NAMALWA (cell line): Measurements from ENCODE around the gene PDP2.

ENCODE experiments used
- DNase-seq: peaks from one replicate; pipeline ENCODE4 v3.0.0-alpha.2; 2015; ENCODE audit warnings: low spot score

Gene PDP2

DNA sequence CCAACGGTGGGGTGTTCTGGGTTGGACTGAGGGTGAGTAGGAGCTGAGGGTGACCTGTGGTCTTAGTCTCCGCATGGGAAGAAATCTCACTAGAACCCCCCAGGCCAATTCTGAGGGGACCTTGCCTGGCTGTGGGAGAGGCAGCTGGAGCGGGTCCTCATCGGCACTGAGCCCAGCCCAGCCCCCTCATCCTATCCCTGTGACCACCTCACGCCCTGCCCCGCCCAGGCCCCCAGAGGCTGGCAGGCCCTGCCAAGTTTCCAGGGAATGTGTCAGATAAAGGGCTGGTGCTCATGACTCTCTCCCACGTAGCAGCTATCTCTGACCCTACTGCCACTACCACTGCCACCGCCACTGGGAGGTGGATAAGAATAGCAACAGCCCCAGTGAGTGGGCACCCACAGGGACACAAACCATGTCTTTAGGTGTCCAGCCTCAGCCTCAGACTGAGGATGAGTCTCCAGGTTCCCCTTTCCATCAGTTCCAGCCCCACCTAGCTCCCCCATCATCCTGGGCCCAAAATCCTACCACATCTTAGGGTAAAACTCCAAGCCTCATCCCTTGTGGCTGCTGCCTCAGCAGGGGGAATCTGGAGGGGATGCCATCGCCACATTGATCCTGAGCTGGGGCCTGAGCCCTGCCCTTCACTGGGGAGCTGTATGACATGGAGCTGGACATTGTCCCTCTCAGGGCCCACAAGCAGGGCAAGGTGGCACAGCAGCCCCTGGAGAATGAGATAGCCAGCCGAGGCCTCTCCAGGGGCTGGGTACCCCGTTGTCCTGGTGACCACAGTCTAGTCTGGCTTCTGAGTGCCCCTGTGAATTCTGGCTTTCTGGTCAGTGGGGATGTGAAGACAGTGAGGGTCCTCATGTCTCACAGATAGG lies 23.5 kb downstream of the PDP2 start:
- no peak for DNase-seq

DNA sequence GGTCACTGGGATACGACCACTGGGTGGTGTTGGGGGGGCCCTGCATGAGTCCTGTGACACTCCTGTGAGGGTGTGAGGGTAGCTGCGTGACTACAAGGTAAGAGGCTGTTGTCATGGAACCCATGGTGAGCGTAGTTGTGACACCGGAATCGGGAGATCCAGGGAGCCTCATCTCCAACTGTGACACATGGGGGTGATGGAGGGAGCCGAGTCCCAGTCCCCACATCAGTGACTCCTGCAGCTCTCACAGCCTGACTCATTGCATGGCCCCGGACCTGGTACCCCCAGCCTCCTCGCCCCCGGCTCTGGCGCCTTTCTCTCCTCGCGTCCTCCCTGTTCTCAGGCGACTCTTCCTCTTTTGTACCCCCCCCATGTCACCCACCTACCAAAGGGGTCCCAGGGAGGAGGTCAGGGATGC lies 24.1 kb downstream of the PDP2 start:
- DNase-seq: no peak

DNA sequence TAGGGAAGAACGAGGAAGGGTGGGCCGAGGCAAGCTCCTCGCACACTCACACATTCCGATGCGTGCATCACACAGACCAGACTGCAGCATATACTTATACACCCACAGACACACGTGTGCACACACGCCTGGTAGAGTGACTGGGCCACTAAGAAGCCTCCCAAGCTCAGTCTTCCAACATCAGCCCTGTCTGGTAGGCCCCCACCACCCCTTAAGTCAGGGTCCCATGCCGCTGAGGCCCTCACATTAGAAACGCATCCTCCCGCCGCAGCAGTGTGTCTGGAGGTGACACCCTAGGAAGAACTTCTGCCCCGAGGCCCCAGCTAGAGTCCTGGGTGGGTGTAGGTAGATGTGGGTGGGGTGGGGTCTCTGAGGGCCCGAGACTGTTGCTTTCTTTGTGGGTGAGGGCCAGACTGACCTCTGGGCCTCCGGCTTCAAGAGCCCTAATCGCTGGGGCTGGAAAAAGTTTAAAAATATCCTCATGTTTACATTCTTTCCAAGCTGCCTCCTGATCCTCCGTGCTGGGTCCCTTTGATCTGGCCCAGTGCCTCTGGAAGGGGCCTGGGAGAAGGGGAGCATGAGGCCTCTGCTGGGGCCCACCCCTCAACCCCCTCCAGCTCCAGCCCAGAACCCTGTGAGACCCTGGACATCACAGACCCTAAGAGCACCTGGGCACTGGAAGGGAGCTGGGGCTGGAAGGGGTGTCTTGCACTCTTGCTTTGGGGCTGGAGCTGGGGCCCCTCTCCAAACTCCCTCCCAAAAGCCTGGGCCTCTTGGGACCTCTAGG lies 24.7 kb downstream of the PDP2 start:
- DNase-seq: no peak

DNA sequence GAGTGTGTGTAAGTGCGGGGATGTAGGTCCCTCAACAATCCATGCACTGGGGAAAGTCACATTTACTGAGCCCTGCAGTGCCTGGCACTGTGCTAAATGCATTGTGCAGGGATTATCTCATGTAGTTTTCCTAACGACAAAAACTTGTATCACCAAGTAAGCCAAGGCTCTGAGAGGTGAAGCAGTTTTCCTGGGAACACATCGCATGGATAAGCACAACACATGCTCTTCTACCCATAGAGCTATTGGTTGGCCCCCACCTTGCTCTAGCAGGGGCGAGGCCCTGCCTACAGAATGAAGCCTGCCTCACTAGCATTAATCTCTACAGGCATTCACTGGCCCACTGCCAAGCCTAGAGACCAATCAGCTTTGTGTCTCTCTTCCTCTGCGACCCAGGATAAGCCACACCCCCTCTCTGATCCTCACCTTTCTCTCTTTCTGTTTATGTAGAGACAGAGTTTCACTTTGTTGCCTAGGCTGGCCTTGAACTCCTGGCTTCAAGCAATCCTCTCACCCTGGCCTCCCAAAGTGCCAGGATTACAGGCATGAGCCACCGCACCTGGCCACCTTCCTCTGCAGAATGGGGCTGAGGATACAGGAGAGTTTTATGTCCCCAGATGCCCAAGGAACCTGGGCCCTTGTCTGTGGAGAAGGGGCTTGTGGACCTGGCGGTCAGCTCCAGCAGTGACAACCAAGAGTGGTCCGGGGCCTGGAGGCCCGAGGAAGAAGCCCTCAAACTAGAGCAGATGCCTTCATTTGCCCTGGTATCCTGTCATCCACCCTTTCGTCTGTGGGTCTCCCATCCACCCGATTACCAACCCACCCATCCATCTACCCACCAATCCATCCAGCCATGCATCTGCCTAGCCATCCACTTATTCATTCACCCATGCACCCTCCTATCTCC lies 25.6 kb downstream of the PDP2 start:
- DNase-seq: peak; percentile 51

DNA sequence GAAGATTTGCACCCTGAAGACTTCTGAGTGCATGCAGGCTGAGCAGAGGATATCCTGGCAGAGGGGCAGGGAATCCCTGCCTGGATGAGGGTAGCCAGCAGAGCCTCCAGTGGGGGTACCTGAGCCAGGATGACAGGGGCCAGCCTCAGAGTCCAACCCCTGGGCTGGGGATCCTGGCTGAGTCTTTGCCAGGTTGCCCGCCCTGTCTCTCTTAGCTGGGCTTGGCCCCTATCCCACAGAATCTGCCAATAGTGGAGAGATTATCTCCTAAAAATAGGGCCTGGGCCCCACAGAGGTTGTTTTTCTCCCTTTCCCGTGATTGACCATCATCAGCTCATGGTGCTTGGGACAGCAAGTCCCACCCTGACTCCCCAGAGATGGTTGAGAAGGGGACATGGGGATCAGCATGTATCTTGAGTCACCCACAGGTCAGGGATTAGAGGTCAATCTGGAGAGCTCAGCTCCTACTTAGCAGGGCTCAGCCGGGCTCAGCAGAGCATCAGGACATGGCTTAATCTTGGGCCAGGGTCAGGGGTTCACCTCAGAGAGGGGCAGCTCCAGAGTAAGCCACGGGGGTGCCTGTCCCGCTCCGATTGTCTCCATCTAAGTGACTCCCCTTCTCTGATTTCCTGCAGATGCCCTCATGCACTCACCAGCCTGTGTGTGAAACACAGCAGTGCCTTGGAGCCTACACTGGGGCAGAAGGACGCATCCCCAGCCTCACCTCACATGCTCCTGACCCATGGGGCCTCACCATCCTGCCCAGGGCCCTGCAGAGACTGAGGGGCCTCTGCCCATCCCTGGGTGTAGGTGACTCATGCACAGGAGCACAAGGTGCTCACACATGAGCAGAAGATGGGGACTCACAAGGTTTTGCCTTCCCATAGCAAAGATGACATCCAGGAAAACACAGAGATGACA lies 26.9 kb downstream of the PDP2 start:
- no peak for DNase-seq

DNA sequence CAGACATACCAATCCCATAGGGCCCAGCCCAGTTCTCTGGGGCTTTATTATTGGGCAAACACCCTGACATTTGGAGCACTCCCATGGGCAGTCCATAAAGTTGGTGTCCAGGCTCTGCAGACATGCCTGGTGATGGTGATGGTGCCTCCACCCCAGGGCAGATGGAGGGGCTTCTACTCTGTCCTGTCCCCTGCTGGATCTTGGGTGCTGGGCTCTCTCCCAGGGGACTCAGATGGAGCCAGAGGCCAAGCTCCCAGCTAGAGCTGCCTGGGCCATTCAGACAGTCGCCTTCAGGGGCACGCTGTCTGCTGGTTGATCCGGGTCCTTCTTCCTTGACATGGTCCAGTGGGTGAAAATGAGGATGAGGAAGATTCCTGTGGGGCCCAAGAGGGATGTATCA lies 27.8 kb downstream of the PDP2 start:
- no peak for DNase-seq

DNA sequence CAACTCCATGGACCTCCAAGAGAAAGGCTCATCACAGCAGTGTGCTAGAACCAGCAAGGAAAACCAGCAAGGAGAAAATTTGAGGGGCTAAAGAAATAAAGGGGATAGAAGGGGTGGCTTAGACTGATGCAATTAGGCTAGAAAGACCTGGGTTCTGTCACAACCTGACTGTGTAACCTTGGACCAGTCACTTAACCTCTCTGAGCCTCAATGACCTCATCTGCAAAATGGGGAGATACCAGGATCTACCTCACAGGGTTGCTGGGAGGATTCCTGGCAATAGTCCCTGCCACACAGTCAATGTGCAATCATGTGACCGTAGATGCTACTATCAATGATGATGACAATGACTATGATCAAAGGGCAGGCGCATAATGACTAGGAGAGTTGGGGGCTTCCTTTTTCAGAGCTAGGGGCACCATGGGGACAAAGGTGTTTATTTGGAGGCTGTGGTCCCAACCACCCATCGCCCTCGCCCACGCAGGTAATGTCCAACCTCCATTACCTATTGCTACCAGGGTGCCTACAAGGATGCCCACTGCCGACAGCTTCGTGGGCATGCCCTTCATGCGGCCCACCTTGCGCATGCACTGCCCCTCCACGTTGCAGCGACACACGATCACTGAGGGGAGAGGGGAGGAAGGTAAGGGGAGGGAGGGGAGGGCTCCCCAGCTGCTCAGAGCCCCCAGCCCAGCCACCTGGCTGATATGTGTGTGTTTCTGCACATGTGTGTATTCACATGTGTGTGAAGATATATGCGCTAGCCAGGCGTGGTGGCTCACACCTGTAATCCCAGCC lies 28.6 kb downstream of the PDP2 start:
- DNase-seq: no peak

DNA sequence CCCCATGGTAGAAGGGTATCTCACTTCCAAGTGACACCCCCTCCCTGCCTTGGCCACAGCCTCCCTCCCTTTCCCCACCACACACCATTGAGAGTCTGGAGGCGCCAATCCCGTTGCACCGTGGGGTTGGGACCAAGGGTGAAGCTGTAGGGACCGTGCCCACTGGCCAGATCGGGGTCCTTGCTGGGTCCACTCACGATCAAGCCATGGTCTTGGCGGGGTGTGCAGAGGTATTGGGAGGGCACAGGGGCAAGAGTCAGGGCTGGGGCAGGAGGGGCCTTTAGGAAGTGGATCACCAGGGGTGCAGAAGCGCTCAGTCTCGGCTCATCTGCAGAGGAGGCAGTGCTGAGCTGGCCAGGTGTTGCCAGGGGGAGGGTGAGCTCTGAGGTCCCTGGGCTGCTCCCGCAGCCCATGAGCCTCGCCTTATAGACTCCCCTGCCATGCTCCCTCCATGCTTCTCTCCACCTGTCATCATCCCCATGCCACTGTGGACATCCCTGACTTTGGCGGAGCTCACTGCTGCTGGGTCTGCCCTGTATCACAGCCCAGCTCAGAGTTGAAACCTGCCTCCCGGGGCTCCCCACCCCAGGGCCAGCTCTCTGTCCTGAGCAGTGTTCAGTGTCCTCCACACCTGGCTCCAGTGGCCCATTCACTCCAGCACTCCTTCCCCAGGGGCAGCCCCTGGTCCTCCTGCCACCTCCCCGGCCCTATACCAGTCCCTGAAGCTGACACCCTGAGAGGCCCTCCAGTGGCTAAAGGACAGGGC lies 30.0 kb downstream of the PDP2 start:
- no peak for DNase-seq

DNA sequence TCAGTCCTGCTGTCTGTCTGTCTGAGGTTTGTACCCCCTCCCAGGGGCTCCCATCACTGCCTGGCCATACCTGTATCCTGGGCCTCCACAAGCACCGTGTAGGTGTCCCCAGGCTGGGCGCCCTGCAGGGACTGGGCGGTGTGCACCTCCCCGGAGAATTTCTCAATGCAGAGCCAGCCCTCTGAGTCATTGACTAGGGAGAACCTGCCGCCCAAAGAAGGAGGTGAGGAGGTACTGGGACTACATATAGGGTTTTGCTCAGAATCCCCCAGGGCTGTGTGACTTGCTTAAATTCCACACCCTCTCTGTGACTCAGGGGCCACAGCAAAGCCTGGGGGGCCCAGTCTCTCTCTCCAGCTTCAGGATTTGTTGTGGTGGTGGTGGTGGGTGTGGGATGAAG lies 30.8 kb downstream of the PDP2 start:
- no peak for DNase-seq

DNA sequence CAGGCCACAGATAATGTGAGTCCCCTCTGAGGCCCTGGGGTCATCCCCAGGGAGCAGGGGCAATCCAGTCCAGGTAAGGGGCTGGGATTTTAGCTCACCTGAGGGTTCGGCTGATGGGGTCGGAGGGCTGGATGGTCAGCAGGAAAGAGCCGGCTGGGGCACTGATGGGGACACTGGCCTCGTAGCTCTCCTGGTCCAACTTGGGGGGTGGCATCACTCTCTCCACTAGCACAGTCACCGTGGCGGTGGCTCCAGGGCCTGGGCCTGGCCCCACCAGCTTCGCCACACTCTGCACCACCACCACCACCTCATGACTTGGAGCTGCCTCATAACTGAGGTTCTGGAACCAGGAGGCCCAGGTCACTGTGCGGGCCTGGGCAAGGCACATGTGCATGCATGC lies 31.5 kb downstream of the PDP2 start:
- no peak for DNase-seq

DNA sequence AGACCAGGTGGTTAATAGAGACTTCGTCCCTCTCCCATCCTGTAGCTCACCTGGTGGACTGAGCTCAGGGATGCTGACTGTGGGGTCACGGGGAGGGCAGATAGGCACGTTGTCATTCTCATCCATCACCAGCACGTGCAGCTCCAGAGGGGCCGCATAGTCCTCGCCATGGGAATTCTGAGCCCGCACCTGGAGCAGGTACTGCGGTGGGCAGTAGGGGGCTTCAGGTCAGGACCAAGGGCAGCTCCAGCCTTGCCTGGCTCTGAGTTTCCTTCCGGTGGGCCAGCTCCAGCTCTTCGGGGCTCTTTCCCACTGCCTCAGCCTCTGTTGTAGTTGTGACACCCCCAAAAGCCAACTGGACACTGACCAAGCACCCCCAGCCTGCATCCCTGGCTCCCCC lies 32.8 kb downstream of the PDP2 start:
- DNase-seq: no peak

DNA sequence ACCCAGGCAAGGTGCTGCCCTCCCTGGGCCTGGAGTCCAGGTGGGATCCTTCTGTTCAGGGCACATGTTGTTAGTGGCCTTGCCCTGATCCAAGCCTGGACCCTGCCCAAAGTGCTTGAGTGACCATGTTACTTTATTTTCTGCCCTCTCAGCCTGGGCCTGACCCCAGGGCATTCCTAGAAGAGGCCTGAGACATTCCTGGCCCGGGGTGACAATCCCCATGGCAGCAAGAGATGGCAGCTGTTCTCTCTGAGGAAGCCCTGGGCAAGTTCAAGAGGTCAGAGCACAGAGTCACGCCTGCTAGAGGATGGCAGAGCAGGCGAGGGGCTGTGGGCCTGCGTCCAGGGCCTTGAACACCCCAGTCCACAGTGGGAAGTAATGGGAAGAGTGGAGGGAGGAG lies 33.4 kb downstream of the PDP2 start:
- DNase-seq: no peak

DNA sequence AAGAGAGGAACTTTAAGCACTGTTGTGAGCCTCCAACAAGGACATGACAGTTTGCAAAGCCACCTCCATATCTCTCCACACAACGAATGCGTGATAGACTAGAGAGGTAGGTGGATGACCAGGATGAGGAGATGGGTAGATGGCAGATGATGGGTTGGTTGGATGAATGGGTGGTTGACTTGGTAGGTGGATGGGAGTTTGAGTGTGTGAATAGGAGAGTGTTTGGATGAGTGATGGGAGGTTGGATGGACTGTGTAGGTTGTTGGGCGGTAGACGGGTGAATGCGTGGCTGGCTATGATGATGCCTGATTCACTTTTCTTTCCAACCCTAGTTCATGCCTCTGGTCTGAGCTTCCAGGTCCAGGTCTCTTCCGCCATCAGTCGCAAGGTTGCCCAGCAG lies 34.2 kb downstream of the PDP2 start:
- no peak for DNase-seq

DNA sequence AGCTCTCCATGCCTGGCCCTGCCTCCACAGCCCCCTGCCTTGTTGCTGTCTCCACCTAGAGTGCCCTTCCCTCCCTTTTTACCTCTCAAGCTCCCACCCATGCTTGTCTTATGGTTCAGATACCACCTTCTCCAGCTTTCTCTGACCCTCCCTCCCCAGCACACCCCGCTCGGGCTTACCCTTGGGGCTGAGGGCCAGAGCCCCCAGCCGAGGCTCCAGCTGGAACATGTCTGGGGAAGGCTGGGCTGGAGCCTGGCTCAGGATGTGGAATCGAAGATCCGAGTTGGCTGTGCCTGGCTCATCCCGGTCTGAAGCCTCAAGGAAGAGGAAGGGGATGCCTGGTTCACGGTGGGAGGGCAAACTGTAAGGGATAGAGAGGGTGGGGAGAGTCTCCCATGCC lies 34.7 kb downstream of the PDP2 start:
- no peak for DNase-seq

DNA sequence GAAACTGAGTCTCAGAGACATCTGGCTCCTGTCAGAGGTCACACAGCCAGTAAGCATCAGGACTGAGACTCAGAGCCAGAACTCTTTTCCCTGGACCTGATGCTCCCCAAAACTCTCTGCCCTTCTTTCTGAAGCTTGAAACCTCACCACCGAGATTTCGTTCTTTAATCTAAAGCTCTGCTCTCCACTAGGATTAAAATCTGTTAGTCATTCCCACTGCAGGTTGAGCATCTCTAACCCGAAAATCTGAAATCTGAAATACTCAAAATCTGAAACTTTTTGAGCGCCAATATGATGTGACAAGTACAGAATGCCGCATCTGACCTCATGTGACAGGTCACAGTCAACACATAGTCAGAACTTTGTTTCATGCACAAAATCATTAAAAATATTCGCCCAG lies 36.2 kb downstream of the PDP2 start:
- no peak for DNase-seq

DNA sequence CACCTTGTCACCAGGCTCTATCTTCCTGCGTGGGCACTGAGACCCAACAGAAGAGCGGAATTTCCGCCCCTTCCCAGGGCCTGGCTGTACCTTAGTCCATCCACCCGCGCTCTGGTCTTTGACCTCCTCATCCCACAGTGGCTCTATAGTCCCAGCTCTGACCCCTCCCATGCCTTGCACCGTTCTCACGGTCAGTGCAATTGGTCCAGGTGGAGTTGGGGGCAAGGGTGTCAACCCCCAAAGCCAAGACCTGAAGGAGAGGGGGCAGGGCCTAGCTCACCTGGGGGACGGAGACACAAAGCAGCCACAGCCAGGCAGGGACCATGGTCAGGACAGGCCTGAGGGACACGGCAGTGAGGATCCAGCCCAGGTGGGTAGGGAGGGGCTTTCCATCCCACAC lies 37.4 kb downstream of the PDP2 start:
- no peak for DNase-seq

DNA sequence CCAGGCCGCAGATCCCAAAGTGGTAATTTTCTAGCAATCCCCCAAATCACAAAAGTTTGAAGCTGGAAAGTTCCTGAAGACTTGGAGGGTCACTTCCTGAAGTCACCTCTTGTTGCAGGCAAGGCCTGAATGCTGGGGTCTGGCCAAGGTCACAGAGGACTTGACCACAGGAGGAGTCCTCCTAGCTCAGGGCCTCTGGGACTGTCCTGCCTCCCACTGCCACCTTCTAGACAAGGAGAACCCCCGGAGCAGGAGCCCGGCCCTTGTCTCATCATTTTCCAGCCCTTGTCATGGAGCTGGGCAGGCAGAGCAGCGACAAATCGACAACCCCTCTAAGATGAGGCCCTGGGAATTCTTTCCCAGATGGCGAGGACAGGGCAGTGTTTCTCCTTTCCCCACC lies 38.0 kb downstream of the PDP2 start:
- no peak for DNase-seq

DNA sequence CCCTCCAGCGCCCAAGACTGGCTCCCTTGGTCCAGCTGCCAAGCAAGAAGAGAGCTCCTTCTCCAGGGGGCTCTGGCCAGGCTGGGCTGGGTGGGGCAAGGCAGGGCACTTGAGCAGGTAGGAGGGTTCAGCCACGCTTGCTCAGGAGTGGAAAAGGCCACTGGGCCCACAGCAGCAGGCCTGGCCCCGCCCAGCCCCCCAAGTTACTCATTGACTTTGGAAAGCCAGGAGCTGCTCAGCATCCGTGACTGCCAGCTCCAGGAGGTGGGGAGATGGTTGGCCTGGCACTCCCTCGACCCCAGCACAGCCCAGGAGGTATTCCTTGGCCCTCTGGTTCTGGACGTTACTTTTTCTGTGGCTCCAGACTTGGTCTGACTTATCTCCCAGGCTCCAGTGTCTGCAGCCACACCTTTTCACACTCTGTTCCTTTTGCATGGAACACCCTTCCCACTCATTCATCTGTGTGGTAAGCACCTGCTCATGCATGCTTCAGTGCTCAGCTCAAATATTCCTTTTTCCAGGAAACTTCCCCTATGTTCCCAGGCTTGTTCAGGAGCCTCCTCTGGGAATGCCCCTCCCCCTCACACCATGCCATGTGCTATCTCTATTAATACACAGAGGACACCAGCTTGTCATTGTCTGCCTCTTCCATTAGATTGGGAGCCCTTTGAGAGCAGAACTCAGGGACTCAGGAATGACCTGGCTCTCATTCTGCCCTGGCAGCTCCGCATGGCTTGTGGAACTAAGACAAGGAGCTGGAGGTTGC lies 38.7 kb downstream of the PDP2 start, which contains the start of gene CDH16:
Gene CDH16, minus strand, starts transcription at position 83 of the 766 bp plus-strand sequence. CDS start 820 bp downstream, outside the sequence.
- no peak for DNase-seq
